Right lobe of liver (tissue), 6 donors: ENCODE data around the gene ATP1B1. TPM values are rescaled to one million over a fixed set of nuclear protein-coding genes. Genes with fewer than 3 reads are reported as not detected.

Source experiments
- ATAC-seq, 4 donors: fragments of 200-7000 bp; cut with Tn5 transposase; one replicate each; pipeline ENCODE4 v1.9.1; 2020; ENCODE audit warnings: mild to moderate bottlenecking in 4 of 4, moderate library complexity in 4 of 4
- DNase-seq, 3 donors: peaks; one replicate each; pipeline ENCODE4 v3.0.0-alpha.2; 2020
- H3K27ac ChIP-seq, 3 donors: fragments of 200-600 bp; one replicate each; pipeline ENCODE4 v1.8.0; 2022
- H3K27me3 ChIP-seq, 2 donors: fragments of 200-600 bp; one replicate each; pipeline ENCODE4 v1.8.0; 2022
- H3K36me3 ChIP-seq, 4 donors: fragments of 200-600 bp; sonication (generic) in 1 of 4; one replicate each; pipeline versions ENCODE4 v1.5.1 to v1.8.0; 2017 to 2022; ENCODE audit warnings: control low read depth in 1 of 4
- H3K4me1 ChIP-seq, 4 donors: fragments of 200-600 bp; sonication (generic) in 1 of 4; one replicate each; pipeline versions ENCODE4 v1.5.1 to v1.8.0; 2017 to 2022; ENCODE audit warnings: control low read depth in 1 of 4
- H3K4me3 ChIP-seq, 3 donors: fragments of 200-600 bp; one replicate each; pipeline ENCODE4 v1.8.0; 2022
- H3K9me3 ChIP-seq, 4 donors: fragments of 200-600 bp; sonication (generic) in 1 of 4; one replicate each; pipeline versions ENCODE4 v1.5.1 to v1.8.0; 2017 to 2022; ENCODE audit warnings: control low read depth in 1 of 4
- CTCF ChIP-seq, 4 donors: fragments of 200-600 bp in 3 of 4; fragments of 450-650 bp in 1 of 4; IDR thresholded peaks; one replicate each; pipeline versions ENCODE4 v1.5.1 to v1.8.0; 2016 to 2022; ENCODE audit warnings: antibody characterized with exemption in 4 of 4, mild to moderate bottlenecking in 2 of 4
- POLR2A ChIP-seq: fragments of 450-650 bp; IDR thresholded peaks from one replicate; pipeline ENCODE4 v1.6.1; 2017; ENCODE audit warnings: antibody characterized with exemption, mild to moderate bottlenecking
- WGBS: methylation state at CpG from one replicate; pipeline ENCODE4 v1.1.6; 2018; ENCODE audit warnings: low coverage, low lambda C conversion rate; ENCODE audit not compliant: insufficient coverage; ENCODE audit errors: missing lambda C conversion rate; 5-methylcytosine and 5-hydroxymethylcytosine counted together
- intact Hi-C, 2 donors: fragments of 100-400 bp; cut with DNase I; formaldehyde crosslinking; loops; one replicate each; pipeline versions ENCODE4 v1.11.2 to v1.14.1; 2022
- total RNA-seq, 6 experiments: library from RNA; depleted of rRNA in 2 of 6; stranded (reverse); fragments of >200 nt in 2 of 6; fragmentation: NEBNext Ultra II Directional in 3 of 6; extraction: Animal tissue kit (Norgen Biotek cat#: 25700) in 3 of 6; gene quantifications; one replicate each; pipeline versions ENCODE4 v1.1.0 to v1.2.4, GENCODE V29; 2016 to 2023
- donor health status: DM: no; HTN: yes; CAD: no.
- donor health status: DM: no; HTN: no; CAD: no.
- donor health status: DM: no; HTN: no; CAD: no.
- donor health status: DM: no; HTN: yes; CAD: no.
- donor health status: DM: no; HTN: yes; CAD: no.

The ATP1B1 gene
- total RNA-seq, 6 experiments from 2014 or later = 69.6 to 99.5 (median 78.5) TPM

- intact Hi-C loops = no loop called here
Observed at GRCh38 chr1:169103002-169103401, 3.5 kb upstream of the ATP1B1 start.

GRCh38 chr1:169103480-169103893, 3.0 kb upstream of the ATP1B1 start:
- ATAC-seq (no peak), DNase-seq (no peak)
- Histone ChIP-seq H3K4me3 (no peak overlapping the region), H3K36me3 (no peaks in the 10 kb centered on the region), H3K27me3 (no peaks in the 10 kb centered on the region), H3K4me1 (peaks cover 0 to 20% (median 4%) of the 10 kb centered on the region in 4 donors), H3K9me3 (no peaks in the 10 kb centered on the region), H3K27ac (no peak overlapping the region)
- TF ChIP-seq POLR2A = no peak
- TF ChIP-seq CTCF (IDR thresholded peaks at IDR 0.05) = no peak
- intact Hi-C loops = no loop called here
- 56% methylated on average over 6 of the region's 6 CpGs for WGBS

More at GRCh38 chr1:169103002-169103401, 3.5 kb upstream of the ATP1B1 start:
- Histone ChIP-seq H3K4me3 (no peak overlapping the region), H3K27ac (no peak overlapping the region), H3K4me1 (peaks cover 0 to 20% (median 4%) of the 10 kb centered on the region in 4 donors), H3K27me3 (no peaks in the 10 kb centered on the region), H3K36me3 (no peaks in the 10 kb centered on the region), H3K9me3 (no peaks in the 10 kb centered on the region)
- TF ChIP-seq CTCF (IDR thresholded peaks at IDR 0.05) = no peak
- ATAC-seq (no peak), DNase-seq (no peak)
- WGBS = 87% methylated on average over 5 of the region's 5 CpGs

GRCh38 chr1:169105087-169105433, 1.4 kb upstream of the ATP1B1 start:
- no peaks in the 10 kb centered on the region for H3K36me3 ChIP-seq
- H3K27ac ChIP-seq = peak overlapping the region in 2 of 3 donors; percentile 97 to 99
- intact Hi-C loops = no loop called here
- no peak for DNase-seq
- H3K4me3 ChIP-seq = peak overlapping the region in 2 of 3 donors; percentile 86
- peaks cover 0 to 20% (median 5%) of the 10 kb centered on the region in 4 donors for H3K4me1 ChIP-seq
- H3K27me3 ChIP-seq = no peaks in the 10 kb centered on the region
- ATAC-seq = no peak
- WGBS = 21% methylated on average over 3 of the region's 6 CpGs
- no peak for TF ChIP-seq CTCF (IDR thresholded peaks at IDR 0.05)
- no peaks in the 10 kb centered on the region for H3K9me3 ChIP-seq

GRCh38 chr1:169105434-169106094, 926 bp upstream of the ATP1B1 start:
- ATAC-seq = peak; percentile 57 to 81 (median 68)
- peak overlapping the region; percentile 60 to 86 (median 86) for H3K4me3 ChIP-seq
- DNase-seq = peak; percentile 95 to 97 (median 95)
- 0% methylated on average over 7 of the region's 47 CpGs for WGBS
- no peaks in the 10 kb centered on the region for H3K27me3 ChIP-seq
- peaks cover 0 to 20% (median 5%) of the 10 kb centered on the region in 4 donors for H3K4me1 ChIP-seq
- H3K36me3 ChIP-seq = no peaks in the 10 kb centered on the region
- TF ChIP-seq CTCF (IDR thresholded peaks at IDR 0.05) (peak in 1 of 4 donors; percentile 16), POLR2A (no peak)
- H3K27ac ChIP-seq = peak overlapping the region; percentile 83 to 99 (median 97)
- intact Hi-C loops = no loop called here
- no peaks in the 10 kb centered on the region for H3K9me3 ChIP-seq
